Ramos (cell line): Measurements from ENCODE around the gene ADGRB3.

Experiments used
- in situ Hi-C: fragments of 300-500 bp; cut with MboI; formaldehyde crosslinking; loops from one replicate; pipeline ENCODE4 v1.14.3; 2022; ENCODE audit warnings: low sequenced_read_pairs; ENCODE audit not compliant: unreplicated experiment

The ADGRB3 gene

DNA sequence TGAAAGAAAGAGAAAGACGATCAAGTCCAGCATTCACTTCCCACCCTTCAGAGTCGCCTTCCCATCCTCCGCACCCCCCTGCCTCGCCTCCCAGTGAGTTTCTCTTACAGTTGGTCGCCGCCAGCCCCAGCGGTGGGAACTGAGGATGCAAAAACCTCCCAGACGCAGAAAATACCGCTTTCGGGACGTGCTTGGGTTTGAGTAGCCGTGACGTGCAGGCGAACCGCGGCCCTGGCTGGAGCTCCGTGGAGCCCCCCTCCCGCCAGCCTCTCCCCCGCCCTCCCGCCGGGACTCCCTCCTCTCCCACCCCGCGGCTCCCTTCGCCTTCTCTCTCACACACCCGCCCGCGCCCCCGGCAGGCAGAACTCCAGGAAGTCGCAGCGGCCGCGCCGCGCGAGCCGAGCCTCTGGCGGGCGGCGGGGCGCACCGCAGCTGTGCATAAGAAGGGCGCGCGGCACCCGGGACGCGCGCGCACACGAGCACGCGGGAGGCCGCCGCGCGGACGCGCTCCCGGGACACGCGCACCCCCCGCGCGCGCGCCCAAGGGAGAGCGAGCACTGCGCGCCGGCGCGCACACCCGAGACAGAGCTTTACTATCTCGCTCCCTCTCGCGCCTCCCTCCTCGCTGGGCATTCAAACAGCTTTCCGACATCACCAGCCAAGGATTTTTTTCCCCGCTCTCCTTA, at the start of gene ADGRB3:
Gene ADGRB3 (plus strand): TSS at position 557 of the 686 bp plus-strand sequence. CDS start 3,394 bp downstream, outside the sequence.
- in situ Hi-C loops, result loop anchor here (25.0 kb wide), 2 partner anchors 327 to 1477 kb away; no protein-coding TSS in a partner anchor

DNA sequence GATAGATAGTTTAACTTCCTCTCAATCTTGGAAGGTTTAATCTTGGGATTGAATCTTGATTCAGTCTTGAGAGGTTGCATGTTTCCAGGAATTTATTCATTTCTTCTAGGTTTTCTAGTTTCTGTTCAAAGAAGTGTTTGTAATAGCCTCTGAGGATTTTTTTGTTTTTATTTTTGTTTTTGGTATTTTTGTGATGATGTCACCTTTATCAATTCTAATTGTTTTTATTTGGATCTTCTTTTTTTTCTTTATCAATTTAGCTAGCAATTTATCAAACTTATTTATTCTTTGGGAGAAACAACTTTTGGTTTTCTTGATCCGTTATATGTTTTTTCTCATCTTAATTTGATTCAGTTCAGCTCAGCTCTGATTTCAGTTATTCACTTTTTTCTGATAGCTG, 41.5 kb upstream of the ADGRB3 start:
- in situ Hi-C loops, result no loop called here

DNA sequence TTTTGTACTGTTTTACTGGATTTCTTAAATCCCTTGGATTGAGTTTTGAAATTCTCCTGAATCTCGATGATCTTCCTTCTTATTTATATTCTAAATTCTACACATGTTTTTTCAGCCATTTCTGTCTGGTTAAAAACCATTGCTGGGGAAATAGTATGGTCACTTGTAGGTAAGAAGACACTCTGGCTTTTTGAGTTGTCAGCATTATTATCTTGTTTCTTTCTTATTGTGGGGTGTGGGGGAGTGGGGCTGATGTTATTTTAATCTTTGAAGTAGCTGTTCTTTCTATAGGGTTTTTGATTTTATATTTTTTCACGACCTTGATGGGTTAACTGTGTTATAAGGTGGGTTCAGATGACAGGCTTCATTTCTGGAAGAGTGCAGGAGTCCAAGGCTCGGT, 37.4 kb upstream of the ADGRB3 start:
- in situ Hi-C loops, result no loop called here

DNA sequence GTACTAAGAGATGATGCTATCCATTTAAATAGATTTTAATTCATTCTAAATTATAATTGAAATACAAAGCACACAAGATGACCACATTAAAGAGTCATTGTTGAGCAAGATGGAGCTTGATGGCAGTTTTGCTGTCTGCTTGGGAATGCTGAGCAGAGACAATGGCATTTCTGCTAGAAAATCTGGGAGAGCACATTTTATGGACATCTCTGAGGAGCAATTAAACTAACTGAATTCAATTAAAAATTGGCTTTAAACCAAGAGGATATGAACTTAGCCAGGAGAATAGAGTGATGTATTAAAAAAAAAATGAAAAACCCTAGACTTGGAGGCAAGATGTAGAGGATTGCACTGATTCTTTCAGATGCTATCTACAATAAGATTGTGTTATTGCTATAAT, 19.1 kb upstream of the ADGRB3 start:
- in situ Hi-C loops, result no loop called here

DNA sequence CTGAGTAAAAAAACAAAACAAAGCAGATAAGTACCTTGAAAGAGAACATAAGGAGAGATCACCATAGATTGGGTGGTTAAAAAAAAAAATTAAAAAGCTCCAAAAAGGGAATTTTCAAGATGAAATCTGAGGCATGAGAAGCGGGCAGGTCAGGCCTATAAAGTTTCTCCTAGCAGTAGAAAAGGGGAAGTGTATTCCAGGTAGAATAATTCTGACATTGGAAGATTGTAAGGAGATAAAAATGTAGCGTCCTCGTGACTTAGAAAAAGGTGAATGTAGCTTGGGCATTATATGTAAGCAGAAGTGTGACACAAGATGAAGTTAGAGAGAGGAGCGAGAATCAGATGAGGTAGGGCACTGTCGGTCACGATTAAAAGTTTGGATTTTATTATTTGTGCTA, 9.1 kb upstream of the ADGRB3 start:
- in situ Hi-C loops, result loop anchor here (25.0 kb wide), 2 partner anchors 336 to 1486 kb away; no protein-coding TSS in a partner anchor

DNA sequence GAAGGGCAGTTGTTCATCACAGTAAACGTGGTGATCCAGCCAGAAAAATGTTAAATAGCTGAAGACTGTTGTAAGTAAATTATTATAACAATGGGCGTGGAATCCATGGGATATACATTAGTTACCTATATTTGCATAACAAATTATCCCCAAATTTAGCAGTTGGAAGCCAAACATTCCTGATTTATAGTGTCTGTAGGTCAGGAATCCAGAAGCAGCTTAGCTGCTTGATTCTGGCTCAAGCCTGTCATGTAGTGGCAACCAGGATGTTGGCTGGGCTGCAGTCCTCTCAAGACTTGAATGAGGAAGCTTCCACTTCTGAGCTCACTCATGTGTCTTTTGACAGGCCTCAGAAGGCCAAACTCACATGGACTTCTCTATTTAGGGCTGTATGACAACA, 6.9 kb upstream of the ADGRB3 start:
- in situ Hi-C loops, result loop anchor here (25.0 kb wide), 2 partner anchors 334 to 1484 kb away; no protein-coding TSS in a partner anchor

DNA sequence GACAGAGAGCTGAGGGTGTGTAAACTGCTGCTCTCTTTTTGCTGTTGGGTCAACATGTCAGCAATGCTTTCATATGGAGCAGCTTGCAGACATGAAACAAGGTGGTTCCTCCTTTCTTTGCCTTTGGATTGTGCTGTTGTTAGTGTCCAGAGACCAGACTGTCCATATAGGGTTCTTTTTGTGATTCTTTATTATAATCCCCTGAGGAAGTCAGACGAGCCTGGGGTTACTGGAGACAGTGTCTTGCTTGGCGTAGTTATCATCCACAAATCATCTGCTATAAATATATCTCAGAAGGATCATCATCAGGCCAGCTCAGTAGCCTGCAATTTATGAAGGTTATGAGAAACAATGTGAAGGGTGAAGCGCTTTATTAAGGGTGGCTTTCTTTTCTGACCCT, 2.3 kb upstream of the ADGRB3 start:
- in situ Hi-C loops, result loop anchor here (25.0 kb wide), 2 partner anchors 330 to 1480 kb away; no protein-coding TSS in a partner anchor

DNA sequence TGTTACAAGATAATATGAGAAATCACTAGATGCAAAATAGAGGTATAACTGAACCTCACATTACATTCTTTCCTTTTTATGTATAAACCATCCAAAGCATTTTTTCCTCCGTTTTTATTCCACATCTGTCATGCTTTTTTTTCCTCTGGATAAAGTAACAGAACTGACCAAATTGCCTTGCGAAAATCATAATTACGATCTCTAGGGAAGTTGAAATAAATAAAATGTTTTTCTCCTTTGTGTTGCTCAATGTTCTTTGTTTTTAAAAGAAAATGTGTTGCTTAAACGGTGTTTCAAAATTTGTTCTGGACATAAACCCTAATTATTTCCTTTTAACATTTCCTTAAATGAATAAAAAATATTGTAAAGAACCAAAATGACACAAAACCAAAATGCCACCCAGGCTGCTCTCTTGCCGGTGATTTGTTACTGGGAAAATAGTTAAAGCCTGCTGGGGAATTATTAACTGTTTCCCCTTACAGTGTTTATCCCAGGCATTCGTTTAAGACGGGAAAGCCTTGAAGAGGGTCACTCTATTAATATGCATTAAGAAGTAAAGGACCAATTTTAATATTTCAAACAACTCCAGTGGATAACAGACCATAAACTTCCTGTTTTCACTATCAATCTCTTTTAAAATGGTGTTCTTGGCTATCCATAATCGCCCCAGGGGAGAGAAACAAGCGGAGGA, 1.7 kb upstream of the ADGRB3 start:
- in situ Hi-C loops, result loop anchor here (25.0 kb wide), 2 partner anchors 329 to 1479 kb away; no protein-coding TSS in a partner anchor

DNA sequence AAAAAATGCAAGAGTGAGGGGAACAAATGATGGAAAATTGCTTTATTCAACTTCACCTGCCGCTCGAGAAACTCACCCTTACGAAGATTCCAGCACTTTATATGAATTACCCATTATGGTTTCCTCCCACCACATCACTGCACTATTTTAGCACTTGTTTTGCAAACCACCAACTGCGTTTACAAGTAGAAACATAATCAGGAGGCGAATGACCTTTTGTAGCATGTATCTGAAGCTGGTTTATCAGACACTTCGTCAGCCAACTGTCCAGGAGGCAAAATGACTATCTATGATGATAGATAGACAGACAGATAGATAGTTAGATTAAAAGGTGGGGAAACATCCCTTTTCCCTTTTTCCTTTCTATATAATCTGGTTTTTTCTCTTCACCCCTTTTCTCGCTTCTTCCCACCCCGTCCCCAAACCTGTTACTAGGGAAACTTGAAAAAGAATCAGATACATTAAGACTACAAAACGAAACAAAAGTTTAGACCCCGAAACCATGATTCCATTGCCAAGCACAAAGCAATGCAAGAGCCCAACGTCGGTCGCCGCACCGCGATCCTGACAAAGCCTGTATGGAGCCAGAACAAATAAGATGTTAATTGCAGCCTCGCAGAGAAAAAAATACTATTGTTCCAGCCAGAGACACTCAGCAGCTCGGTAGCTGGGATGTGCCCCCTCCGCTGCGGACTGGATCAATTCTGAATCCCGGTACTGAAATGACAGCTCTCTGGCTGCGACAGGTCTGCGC, 933 bp upstream of the ADGRB3 start:
- in situ Hi-C loops, result loop anchor here (25.0 kb wide), 2 partner anchors 328 to 1478 kb away; no protein-coding TSS in a partner anchor

DNA sequence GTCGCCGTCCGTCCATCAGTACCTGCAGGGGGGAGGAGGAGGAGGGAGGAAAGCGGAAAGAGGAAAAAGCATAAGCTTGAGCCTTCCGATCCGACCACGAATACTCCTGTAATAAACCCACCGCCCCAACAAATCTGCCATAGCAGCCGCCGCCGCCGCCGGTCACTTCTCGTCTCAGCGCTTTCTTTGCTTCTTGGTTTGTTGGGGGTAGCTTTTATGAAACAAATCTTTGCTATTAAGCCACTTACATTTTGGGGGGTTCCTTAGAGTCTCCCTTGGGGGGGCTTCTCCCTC, 277 bp downstream of the ADGRB3 start:
- in situ Hi-C loops, result loop anchor here (25.0 kb wide), 2 partner anchors 327 to 1477 kb away; no protein-coding TSS in a partner anchor

DNA sequence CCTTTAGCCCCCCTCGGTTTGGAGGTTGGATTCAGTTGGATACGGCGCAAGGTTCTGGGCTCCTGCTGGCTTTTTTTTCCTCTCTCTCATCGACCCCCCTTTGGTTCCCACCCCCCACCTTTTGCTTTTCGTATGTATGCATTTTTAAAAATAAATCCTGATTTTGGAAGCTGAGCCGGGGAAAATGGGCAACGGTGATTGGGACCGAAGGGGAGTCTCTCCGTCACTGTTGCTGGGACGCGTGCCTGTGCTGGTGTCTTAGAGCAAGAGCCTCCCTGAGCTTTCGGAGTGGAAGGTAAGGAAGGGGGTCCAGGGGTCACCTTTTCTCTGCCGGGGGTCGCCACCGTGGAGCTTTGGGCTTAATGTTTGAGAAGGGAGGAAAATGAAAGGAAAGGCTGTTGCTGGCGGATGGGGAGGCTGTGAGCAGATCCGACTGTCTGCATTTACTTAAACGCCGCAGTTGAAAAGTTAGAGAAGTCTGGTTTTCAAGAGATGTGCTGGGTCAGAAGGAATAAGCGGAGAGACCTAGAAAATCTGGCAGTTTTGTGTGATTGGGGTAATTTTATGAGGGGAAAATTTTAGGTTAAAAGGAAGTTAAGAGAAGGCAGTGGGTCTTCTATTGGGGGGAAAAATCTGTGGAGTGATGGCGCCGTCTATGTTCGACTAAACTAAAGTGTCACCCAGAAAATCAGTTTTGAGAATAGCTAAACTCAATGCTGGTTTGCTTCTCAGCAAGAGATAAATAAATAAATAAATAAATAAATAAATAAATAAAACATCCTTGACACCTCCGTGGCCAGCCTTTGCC, 828 bp downstream of the ADGRB3 start:
- in situ Hi-C loops, result loop anchor here (25.0 kb wide), 2 partner anchors 326 to 1476 kb away; no protein-coding TSS in a partner anchor

DNA sequence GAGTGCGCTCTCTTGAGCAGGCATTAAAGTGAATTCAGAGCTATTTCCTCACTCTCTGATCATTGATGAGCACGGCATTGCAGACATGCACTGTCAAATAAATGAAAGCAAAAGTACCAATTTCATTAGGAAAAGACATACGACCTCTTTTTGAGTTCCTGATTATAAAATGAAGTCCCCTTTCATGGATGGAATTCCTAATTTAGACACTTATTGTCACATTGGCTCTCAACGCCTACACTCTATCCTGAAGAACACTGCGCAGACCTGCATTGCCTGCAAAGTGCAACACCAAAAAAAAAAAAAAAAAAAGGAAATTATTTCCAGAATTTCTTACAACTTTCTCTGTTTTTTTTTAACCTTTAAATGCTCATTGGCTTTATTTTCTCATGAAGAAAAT, 1.6 kb downstream of the ADGRB3 start:
- in situ Hi-C loops, result loop anchor here (25.0 kb wide), 2 partner anchors 326 to 1476 kb away; no protein-coding TSS in a partner anchor

DNA sequence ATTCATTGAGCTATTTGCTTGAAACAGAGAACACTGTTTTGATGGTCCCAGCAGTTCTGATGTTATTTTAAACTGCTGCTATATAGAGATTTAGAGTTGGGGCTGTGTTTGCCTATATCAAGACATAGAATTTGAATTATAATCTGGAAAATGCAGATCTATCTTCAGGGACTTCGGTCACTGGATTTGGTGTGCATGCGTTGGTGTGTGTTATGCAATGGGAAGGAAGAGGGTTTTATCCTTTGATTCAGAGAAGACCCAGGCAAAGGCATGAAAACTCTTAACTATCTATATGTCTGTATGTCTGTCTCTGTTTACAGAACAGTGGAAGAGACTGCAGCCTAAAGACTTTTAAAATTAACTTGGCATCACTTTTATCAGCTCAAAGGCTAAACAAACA, 2.0 kb downstream of the ADGRB3 start:
- in situ Hi-C loops, result loop anchor here (25.0 kb wide), 2 partner anchors 325 to 1475 kb away; no protein-coding TSS in a partner anchor

DNA sequence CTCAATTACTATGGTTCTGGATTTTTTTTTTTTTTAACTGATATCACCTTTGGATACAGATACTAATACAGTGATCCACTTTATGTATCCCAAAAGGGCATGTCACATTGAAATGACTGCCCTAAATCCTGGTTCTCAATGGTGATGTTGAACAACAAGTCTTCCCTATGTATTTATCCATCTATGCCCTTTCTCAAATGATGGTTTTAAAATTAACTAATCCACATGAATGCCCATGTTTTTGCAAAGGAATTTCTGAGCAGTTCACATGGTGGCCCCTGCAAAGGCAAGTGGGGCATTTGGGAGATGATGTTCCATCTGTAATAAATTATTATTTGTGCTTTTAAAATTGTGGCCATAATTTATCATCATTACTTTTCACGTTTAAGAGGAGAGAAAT, 2.7 kb downstream of the ADGRB3 start:
- in situ Hi-C loops, result loop anchor here (25.0 kb wide), 2 partner anchors 325 to 1475 kb away; no protein-coding TSS in a partner anchor

DNA sequence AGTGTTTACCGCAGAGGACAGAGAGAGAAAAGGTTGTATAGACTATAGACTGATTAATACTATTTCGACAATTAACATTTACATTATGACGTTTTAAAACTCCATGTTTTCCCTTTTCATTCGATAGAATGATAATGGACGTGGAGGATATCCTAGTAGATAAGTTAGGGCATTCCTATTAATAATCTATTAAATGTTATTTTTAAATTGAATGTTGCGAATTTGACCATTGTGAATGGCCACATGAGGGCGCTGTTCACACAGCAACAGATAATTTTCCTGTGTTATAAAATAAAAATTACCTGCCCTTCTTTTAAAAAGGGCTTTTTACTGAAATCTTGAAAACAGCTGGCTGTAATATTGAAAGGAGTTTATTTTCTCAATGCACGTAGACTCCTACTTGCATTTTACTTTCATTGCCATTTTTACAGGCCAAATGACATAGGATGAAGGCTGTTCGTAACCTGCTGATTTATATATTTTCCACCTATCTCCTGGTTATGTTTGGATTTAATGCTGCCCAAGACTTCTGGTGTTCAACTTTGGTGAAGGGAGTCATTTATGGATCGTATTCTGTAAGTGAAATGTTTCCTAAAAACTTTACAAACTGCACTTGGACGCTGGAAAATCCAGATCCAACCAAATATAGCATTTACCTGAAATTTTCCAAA, 3.3 kb downstream of the ADGRB3 start:
- in situ Hi-C loops, result loop anchor here (25.0 kb wide), 2 partner anchors 324 to 1474 kb away; no protein-coding TSS in a partner anchor

DNA sequence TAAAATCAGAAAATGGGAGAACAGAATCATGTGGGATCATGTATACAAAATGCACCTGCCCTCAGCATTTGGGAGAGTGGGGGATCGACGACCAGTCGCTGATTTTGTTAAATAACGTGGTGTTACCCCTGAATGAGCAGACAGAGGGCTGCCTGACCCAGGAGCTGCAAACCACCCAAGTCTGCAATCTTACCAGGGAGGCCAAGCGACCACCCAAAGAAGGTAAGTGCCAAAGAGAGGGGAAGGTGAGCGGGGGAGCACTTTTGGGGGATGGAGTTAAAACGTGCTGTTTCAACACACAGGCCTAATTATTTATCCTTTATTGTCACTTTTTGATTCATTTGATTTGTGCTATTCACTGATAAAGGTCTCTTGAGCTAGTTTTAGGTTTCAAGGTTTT, 4.1 kb downstream of the ADGRB3 start:
- in situ Hi-C loops, result loop anchor here (25.0 kb wide), 2 partner anchors 323 to 1473 kb away; no protein-coding TSS in a partner anchor

DNA sequence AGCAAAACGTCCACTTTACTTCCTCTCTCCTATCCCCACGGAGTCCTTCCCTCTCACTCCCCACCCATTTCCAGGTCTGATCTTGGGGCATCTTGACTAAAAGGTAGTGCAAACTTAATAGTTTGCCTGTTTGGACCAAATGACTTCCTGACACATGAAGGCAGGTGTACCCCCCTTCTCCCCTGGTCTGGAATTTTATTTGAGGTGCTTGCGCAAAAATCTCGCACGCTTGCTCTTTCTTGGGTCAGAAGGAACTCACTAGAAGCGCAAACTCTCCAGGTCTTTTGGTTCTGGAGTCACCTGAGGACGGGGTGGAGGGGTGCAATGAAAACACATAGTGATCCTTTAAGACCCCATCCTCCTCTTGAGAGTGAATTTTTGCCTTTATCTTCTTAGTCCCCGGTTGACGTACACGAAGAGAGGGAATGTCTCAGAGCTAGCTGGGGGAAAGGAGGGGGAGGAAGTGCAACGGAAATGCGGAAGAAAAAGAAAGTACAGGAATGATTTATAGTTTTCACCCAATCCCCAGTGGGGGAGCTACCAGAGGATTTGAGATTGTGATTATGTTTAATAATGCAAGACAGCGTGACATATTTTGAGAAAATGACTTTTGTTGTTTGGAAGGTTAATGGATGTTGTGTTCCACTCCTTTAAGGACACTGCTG, 4.9 kb downstream of the ADGRB3 start:
- in situ Hi-C loops, result loop anchor here (25.0 kb wide), 2 partner anchors 322 to 1472 kb away; no protein-coding TSS in a partner anchor

DNA sequence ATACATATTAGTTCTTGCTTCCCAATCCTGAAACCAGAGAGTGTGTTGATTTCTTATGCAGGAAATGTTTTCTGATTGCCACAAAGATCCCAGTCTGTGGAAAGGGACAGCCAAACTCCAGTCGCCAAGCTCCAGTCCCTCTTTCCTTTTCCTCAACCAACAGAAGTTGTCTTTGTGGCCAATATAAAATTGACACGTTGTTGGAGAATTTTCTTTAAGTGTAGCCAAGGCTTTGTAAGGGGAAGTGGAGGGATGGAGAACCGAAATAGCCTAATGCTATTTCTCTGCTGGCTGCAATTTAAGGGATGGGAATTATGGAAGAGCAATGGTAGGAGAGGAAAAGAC, 5.4 kb downstream of the ADGRB3 start:
- in situ Hi-C loops, result loop anchor here (25.0 kb wide), 2 partner anchors 322 to 1472 kb away; no protein-coding TSS in a partner anchor
